ENCODE results near the gene GRP.

The GRP gene

DNA sequence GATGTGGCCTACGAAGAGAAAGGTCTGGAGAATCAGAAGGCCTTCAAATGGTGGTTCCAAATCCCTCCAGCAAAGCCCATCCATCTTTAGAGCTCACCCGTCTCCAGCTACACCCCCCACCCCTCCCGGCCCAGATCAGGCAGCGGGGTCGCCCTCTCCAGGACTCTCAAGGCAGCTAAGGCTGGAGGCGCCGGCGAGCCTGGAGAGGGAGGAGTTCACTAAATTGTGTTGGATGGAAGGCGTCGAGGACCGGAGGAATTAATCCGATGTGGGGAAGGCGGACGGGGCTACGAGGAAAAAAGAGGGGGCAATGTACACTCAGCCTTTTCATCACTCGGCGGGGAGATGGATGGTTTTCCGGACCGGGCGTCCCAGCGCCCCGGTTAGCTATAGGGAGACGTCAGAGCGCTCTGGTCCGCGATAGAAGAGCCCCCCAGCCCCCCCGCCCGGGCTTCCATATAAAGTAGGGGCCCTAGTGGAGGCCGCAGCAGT lies at the start of gene GRP:
Gene GRP (plus strand): TSS at position 487 of the 492 bp plus-strand sequence. CDS start 108 bp downstream, outside the sequence.
- no peak for DNase-seq

DNA sequence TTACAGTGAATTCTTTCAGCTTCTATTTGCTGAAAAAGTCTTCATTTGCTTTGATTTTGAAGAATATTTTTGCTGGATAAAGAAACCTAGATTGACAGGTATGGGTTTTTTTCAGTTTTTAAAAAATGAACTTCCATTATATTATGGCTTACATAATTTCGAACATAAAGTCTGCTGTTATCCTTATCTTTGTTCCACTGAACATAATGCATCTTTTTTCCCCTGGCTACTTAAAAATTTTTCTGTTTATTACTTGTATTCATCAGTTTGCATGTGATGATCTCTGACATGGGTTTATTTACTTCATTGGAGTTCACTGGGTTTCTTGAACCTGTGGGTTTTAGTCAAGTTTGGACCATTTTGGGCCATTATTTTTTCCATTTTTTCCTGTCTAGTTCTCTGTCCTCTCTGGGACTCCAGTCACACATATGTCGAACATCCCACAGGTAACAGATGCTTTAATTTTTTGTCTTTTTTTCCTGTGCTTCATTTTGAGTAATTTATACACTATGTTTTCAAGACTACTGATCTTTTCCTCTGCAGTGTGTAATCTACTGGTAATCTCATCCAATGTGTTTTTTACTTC lies 47.2 kb upstream of the GRP start:
- no peak for DNase-seq

DNA sequence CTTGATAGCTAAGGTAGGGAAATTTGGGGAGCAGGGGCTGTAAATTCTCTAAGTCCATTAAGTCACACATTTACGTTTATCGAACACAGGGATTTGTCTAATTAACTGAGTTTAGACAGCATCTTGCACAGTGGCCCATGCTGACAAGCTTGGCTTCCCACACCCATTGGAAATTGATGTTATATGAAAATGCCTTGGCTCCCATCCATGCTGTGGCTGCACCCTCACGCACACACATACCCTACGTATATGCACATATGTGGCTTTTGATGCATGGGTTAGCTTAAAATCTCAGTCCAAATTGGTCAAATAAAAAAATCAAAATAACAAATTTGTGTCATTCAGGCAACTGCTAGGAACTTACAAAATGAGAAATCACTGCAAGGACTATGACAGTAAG lies 42.5 kb upstream of the GRP start:
- DNase-seq, result no peak

DNA sequence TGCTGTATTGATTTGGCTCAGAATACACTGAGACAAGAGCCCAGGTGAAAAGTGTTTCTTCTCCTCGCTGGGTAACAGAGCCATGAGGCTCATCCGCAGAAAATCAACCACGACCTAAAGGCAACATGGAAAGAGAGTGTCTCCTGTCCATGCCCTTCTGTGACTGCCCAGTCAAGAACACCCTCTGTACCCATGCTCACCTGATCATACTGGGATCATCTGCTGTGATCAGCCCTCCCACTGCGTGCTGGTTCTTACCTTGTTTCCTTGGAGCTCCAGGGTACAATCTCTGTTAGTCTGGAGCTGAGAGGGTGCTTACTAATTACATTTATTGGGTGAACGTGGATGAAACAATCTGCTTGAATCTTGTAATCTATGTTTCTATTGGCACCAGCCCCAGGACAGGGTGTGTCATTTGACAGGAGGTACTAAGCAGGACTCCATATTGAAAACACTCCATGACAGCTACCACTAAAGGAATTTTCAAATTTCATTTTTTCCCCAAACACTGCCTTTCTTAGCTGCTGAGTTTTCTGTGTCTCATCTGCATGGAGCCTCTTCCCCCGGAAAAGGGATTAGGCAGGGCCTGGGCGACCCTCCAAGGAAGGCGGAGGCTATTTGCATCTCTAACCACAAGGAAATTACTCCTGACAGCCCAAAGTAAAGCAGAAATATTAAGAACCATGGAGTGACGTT lies 39.7 kb upstream of the GRP start:
- no peak for DNase-seq

DNA sequence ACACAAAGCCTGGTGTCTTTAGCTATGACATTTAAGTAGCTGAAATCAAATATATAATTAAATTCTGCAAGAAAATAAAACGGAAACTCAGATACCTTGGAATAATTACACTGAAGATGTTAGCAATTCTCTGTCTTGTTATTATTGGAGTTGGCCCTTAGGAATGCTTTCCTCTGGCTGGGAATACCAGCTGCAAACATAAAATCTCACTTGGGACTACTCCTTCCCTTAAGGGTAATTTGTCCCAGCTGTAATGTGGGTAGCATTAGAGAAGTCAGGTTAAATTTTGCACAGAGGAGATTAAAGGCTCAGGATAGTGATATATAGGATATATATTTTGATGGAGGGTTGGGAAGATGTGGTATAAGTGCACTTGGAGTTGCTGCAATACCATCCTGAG lies 37.3 kb upstream of the GRP start:
- DNase-seq, result no peak

DNA sequence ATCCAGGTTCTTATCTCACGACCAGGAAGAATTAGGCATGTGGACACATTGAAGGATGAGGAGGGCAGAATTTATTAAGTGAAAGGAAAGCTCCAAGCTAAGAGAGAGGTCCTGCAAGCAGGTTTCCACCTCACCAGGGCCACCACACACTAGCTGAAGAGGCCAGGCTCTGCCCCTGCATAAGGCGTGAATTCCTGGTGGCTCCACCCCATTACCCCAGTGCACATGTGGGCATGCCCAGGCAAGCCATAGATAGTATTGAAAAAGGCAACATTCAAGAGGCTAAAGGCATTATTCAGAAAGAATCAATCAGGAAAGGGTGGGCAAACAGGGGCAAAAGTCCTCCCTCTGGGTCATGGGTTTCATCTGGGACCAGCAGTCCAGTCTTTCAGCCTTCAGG lies 30.9 kb upstream of the GRP start:
- DNase-seq, result no peak

DNA sequence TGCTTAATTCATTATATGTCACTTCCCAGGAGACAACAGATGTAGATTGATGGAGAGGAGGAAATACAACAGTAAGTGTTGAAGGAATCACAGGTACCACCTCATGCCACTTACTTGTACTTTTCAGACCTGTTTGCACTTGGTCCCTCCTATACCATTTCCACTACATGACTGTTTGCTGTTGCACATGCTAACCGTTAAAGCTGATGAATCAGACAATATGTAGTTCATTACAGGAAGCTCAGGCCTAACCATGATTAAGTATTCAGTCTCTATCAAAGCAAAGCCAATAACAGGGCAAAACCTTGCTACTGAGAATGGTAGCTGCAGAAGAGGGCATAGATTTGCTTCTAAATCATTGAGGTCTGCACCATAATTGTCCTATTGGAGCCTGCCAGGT lies 30.2 kb upstream of the GRP start:
- DNase-seq, result no peak

DNA sequence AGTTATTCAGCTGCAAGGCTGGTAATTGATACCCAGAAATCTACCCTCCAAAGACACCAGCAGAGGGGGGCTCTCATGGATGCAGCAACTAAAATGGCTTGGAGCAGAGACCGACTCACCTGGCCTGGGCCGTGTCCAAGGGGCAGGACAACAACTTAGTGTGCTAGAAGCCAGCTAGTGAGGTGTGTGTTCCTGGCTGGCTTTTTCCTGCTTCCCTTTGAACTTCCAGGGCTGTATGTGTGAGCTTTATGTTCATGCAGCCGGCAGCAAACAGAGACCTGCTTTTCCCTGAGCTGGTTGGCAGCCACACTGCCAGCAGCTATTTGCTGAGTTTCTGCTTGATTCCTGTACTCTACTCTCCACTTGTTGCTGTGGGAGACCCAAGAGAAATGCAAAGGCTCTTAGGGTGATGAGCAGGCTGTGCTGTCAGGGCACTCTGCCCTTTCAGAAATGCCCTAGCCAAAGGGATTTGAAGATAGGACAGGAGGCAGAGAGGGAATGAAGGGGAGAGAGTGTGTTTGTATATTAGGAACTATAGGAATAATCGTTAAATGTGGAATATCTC lies 23.7 kb upstream of the GRP start:
- no peak for DNase-seq

DNA sequence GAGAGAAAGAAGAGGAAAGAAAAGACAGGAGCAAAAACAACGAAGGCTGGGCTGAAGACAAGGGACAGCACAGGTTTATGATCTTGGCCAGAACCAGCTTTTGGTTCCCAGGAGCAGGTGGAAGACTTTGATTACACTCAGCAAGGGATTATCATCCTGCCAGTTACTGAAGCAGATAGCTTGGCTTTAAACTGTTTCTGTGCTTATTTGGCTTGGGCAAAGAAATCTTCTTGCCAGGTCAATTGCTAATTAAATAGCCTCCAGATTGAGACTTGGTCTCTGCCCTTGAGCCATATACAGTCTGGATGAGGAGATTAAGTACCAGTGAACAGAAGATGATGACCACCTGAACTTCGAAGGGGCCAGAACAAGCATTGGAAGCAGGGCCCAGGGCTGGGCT lies 22.3 kb upstream of the GRP start:
- DNase-seq, result no peak

DNA sequence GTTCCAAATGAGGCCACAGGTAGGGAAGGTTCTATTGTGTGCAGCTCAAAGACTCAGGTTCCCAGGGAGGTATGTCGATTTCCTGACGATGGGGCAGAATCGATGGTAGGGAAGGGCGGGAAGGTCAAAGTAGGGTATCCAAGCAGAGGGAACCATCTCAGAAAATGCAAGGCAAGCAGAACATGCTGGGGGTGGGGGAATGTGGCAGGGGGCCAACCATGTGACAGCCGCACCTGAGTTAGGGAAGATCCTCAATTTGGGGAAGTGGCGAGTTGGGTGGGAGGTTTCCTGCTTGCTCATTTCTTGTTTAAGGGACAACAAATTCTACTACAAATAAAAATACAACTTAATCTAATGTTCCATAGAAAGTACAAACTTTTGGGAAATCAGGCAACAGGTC lies 21.7 kb upstream of the GRP start:
- no peak for DNase-seq

DNA sequence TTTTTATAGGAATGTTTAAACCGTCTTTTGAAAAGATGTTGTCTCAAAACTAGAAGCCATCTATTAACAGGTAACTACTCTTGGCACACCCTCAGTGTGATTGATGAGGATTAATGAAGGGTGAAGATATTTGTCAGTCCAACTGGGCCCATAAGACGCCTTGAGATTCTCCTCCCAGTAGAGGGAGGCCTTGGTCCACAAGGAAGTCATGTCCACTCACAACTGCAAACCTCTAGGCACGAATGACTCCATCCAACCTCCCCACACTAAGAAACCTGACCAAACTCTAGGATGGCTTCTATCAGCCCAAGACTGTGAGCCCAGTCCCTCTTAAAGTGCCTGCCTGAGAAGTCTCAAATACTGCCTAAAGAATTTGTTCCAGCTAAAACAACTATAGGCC lies 19.2 kb upstream of the GRP start:
- DNase-seq, result no peak

DNA sequence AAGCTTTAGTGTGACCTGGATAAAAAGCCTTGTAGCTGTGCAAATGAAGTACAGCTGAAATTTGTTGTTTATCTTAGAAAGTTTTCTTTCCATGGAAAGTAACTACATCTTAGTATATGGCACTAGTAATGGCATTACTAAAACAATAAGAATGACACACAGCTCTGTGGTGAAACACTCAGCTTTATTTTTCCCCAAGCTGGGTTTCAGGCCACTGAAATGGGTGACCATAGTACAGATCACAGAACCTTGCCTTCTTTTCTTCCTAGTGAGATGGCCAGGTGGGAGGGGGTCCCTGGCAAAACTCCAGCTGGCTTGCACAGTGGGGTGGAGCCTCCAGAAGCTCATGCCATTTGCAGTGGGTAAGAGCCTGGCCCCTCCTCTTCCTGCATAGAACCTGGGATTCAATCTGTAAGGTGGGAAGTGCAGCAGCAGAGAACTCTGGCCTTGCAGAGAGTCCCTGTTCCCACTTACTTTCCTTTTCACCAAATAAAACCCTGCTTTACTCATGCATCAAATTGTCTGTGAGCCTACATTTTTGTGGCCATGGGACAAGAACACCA lies 17.6 kb upstream of the GRP start:
- no peak for DNase-seq

DNA sequence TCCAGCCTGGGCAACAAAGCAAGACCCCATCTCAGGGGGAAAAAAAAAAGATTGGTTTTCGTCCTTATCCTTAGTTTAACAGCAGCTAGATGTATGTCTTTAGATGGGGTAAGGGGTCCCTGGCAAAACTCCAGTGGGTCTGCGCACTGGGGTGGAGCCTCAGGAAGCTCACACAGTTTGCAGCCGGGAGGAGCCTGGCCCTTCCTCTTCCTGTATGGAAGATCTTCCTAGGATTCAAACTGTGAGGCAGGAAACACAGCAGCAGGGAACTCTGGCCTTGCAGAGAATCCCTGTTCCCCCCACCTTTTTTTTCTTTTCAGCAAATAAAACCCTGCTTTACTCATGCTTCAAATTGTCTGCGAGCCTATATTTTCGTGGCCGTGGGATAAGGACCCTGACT lies 12.5 kb upstream of the GRP start:
- DNase-seq, result no peak

DNA sequence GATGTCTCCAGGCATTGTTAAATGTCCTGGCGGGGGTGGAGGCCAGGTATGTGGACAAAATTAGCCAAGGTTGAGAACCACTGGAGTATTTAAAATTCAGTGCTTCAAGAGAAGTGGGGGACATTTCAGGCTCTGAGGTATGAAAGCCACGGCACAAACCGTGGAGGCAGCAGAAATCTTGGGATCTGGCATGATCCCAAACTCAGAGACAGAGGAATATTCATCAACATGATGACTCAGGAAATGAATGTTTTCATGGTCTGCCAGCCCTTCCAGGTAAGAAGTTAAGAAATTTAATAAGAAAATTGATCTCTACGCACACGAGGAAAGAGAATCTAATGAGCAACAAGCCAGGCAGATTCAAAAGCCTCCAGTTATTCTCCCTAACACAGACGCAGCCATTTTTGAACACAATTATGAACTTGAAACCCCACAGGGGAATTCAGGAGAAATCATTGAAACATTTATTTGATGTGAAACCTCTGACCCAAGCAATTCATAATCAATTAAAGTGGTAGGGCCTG lies 11.3 kb upstream of the GRP start:
- DNase-seq, result no peak

DNA sequence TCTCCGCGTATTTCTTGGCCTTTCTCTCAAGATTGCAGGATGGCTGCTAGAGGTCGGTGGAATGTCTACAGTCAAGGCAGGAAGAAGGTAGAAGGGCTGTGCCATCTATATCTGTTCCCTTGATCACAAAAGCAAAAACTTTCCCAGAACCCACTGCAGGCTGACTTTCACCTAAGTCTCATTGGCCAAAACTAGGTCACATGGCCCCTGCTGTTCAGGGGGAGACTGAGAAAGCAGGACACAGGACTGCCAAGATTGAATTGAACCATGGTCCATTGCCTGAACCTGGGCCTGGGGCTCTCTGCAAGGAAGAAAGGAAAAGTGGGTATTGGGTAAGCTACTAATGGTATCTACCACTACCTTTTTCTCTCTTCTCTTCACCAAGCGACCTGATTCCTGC lies 9.7 kb upstream of the GRP start:
- no peak for DNase-seq

DNA sequence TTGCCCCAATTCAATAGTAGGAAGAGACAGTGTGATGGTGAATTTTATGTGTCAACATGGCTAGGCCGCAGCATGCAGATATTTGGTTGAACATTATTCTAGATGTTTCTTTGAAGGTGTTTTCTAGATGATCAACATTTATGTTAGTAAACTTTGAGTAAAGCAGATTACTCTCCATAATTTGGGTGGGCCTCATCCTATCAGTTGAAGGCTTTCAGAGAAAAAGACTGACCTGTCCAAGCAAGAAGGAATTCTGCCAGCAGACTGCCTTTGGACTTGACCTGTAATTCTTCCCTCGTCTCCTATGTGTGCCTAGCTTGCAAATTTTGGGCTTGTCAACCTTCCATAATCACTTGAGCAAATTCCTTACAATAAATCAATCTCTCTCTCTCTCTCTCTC lies 8.3 kb upstream of the GRP start:
- no peak for DNase-seq

DNA sequence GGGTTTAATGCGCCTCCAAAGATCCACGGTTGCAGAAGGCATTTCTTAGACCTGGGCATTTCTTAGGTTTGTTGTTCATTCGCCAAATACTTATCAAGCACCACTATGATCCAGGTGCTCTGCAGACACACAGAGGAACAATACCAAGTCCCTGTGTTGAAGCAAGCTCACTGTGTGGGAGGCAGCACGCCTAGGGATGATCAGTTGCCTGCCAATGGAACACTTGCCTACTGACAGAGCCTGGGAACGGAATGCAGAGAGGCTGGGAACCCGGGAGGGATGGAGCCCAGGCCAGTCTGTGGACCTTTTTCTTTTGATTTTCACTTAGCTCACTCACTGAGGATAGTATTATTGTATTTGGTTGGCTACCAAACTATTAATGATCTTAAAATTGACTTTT lies 1.9 kb upstream of the GRP start:
- no peak for DNase-seq

DNA sequence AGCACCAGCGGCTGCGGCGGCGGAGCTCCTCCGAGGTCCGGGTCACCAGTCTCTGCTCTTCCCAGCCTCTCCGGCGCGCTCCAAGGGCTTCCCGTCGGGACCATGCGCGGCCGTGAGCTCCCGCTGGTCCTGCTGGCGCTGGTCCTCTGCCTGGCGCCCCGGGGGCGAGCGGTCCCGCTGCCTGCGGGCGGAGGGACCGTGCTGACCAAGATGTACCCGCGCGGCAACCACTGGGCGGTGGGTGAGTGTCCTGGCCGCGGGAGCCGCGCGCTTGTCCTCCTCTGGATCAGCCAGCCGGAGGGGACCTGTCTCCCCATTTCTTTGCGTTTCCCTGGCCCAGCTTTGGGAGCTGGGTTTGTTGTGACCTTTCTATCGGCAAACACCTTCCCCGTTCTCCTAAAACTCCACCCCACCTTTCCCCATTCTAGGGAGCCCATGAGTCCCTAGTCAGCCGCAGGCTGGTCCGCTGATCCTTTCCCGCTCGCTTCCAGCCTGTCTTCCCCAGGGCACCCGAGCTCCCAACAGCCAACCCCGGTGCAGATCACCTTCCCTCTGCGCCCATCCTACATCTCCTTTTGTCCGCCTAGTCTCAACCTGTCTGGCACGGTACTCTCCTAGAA lies 316 bp downstream of the GRP start:
- DNase-seq, result no peak

DNA sequence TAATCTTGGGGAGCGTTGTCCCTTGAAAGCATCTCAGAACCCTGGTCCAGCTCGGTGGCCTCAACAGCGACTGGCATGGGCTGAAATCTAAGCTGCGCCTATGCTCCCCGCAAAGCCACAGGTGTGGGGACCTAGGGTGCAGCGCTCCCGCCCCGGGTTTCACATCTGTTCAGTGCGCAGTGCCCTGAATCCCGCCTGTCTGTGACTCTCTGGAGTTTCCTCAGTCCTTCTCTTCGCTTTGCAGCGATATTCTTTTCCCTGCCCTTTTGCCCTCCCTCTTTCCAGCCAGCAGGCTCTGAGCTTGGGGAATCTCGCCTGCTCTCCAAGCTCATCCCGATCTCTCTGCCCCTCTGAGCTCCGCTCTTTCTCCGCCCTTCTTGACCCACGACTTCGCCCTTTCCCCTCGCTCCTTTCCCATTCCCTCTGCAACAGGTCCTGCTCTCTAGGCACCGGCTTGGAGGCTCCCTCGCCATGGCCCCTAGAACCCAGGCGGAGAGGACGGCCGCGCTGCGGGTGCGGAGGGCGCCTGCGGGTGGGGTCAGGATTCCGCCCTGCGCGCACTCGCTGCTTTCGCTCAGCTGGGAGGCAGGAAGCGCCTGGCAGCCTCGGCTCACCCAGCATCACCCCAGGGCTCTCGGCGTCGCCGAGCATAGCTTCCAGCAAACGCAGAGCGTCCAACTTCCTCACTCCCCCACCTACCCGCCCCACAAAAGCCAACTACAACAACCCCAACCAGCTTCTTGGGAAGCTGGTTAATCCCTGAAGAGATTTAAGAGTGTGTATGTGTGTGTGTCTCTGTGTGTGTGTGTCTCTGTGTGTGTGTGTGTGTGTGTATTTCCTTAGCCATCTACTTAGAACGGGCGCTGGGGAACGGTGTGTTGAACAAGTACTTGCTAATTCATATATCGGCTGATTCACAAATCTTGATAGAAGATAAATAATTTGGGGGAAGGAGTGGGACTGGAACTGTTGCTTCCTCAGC lies 1.1 kb downstream of the GRP start:
- no peak for DNase-seq

DNA sequence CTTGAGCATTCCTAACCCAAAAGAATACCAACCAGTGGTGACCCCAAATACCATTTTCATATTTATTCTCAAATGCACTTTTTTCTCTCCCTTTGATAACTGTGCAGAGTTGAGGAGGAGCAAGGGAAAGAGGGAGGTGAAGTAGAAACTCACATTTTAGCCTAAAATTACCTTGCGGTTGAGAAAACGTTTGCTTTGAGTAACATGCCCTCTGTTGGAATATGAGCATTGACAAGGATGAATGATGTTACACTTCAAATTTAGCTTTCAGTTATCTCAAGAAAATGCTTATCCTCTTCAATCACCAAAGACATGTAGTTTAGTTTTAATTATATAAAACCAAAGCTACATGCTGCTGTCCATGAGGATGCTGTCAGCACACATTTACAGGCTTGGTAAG lies 2.4 kb downstream of the GRP start:
- no peak for DNase-seq

DNA sequence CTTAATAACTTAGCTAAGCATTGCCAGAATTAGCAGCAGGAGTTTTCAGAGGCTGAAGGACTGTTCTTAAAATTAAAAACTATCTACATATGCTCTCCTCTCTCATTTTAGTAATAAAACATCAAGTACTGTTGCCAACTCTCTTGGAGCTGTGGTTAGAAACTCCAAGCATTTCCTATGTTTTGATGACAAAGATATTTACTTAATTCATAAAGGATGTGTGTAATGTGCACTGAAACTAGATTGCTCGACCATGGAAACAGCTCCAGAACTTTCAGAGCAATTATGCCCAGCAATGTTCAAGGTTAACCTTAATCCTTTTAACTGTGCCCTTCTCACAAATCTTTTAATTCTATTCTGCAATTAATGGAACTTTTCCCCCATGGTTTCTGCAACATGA lies 8.4 kb downstream of the GRP start:
- DNase-seq, result no peak
